Hepatocyte (in vitro differentiated cells): Measurements from ENCODE around the gene PPP4R4.

Source experiments
- EZH2phosphoT487 ChIP-seq: fragments of 200-600 bp; sonication (generic); IDR thresholded peaks from one replicate; pipeline ENCODE4 v1.6.1; 2018; ENCODE audit warnings: antibody characterized with exemption, mild to moderate bottlenecking, low read depth, moderate library complexity; ENCODE audit not compliant: unreplicated experiment, severe bottlenecking
- TF ChIP-seq, protein P1 (sequence below): fragments of 200-600 bp; sonication (generic); IDR thresholded peaks from 2 replicates; pipeline ENCODE4 v1.5.1; 2016; ENCODE audit warnings: antibody characterized with exemption, mild to moderate bottlenecking; ENCODE audit not compliant: poor library complexity

DNA sequence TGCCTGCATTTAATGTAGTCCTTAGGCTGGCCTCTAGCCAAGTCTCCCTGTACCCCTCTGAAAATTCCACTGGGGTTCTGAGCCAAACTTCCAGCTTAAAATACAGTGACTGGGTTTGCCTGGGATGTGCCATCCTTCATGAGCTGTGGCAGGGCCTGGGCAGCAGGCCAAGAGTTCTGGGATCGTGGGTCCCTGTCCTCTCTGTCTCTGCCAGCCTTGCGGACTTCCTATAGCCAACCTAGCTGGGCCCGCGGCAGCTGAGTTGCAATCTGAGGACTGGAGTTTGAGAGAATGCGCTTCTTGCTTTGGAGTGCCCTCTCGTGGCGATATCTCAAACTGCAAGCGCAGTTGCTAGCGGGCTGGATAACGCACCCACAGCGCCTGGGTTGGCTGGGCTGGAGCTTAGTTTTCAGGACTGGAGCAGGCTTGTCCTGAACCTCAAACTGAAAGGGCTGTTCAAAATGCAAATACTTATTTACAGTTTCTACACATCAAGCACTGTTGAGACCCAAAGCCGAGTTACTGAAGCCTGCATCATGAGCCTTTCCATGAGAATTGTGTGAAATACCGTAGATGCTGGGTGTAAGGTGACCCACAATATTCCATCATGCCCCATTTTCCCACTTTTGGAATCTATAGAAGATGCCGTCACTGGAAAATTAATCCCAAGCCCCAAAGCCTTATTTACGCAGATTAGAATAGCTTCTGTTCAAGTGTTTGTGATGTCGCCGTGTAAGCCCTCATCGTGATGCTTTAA lies 37.4 kb upstream of the PPP4R4 start:
- no peak for TF ChIP-seq EZH2phosphoT487
- TF ChIP-seq, protein P1, sequence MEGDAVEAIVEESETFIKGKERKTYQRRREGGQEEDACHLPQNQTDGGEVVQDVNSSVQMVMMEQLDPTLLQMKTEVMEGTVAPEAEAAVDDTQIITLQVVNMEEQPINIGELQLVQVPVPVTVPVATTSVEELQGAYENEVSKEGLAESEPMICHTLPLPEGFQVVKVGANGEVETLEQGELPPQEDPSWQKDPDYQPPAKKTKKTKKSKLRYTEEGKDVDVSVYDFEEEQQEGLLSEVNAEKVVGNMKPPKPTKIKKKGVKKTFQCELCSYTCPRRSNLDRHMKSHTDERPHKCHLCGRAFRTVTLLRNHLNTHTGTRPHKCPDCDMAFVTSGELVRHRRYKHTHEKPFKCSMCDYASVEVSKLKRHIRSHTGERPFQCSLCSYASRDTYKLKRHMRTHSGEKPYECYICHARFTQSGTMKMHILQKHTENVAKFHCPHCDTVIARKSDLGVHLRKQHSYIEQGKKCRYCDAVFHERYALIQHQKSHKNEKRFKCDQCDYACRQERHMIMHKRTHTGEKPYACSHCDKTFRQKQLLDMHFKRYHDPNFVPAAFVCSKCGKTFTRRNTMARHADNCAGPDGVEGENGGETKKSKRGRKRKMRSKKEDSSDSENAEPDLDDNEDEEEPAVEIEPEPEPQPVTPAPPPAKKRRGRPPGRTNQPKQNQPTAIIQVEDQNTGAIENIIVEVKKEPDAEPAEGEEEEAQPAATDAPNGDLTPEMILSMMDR, result peak; percentile 93
